M059J (cell line): ENCODE data around the gene CDYL2. TPM values are rescaled to one million over a fixed set of nuclear protein-coding genes. Genes with fewer than 3 reads are reported as not detected.
A peak's percentile ranks its signal among the peaks of the same experiment; 100 is the strongest.

ENCODE experiments used
- DNase-seq: peaks from one replicate; pipeline ENCODE4 v3.0.0-alpha.2; 2012; ENCODE audit warnings: low read depth
- total RNA-seq: library from RNA; depleted of rRNA; stranded (reverse); fragments of >200 nt; shearing (Covaris generic); gene quantifications from 2 replicates; pipeline ENCODE4 v1.2.3, GENCODE V29; 2014

CDYL2 gene
- total RNA-seq, 1 experiment from 2014 or later = 10.1 TPM

DNA sequence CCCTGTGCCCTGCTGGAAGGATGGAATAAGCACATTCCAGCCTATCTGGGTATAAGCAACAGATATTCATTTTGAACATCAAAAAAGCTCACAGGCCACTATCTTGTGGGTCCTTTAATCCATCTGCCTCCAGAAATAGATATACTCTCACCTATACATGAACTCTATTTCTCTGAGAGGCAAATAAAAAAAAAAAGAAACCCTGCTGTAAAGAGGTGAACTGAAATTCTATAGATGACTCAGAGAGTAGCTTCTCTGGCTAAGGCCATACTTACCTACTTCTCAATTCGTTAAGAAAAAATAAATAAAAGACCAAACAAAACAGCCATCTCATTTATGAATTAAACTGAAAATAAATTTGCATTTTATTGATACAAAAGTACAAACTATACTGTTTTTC, 177.3 kb downstream of the CDYL2 start:
- DNase-seq = no peak

DNA sequence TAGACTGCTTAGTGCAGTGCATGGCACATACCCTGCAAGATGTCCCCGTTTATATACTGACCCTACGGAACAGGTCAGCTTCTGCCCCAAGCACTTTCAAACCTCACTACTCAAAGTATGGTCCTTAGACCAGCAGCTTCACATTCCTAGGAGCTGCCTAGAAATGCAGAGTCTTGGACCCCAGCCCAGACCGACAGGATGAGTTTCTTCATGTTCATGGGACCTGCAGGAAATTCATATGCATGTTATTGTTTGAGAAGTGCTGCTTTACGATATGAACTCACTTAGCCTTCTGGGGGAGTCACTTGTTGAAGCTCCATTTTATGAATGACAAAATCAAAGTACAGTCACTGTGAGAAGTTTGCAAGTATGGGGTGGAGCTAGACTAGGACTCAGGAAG, 181.0 kb downstream of the CDYL2 start:
- DNase-seq = peak; percentile 64

DNA sequence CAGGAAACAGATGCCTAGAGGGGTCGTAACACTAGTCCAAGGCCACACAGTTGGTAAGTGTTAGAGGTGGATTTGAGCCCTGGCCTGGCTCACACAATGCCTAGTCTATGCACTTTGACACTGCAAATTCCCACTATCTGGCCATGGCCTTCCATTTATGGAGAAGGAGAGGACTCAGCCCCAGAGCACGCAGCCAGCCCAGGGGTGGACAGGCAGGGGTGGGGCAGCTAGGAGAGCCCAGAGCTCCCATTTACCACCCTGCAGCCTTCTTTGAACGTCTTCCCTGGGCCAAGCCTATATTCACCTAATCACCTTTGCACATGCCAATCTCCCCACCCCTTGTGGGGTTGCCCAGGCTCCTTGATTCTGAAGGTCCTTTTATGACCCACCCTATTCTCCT, 182.4 kb downstream of the CDYL2 start:
- DNase-seq = no peak

DNA sequence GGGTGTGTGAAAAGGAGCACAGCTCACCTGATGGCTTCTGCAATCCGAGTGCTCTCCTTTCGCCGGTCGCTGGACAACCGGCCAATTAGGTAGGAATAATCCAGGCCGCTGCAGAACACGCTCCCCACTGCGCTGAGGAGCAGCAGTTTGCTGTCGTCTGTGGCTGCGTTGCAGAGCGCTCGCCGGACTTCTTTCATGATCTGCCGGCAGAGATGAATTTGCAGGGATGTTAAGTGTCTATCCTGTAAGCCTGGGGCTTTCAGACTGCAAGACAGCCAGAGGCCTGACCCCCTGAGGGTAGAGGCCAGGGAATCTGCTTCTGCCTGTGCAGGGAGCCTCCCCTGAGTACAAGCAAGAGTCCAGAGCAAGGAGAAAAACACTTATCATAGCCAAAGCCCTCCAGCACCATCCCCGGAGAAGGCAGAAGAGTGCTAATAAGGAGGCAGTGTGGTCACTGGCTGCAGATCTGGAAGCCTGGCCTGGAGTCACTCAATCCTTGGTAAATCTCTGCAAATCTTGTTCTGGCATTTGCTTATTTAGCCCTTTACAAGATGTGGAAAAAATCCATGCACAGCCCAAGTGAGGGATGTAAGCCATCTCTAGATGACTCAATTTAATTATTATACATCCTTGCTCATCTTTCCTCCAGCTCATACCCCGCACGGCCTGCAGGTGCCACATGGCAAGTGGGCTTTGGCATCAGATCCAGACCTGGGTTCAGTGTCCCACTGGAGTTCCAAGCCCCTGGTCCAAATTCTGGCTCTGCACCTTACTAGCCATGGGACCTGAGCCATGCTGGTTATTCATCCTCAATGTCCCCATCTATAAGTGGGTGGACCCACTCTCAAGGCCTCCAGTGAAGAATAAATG, 183.4 kb downstream of the CDYL2 start:
- DNase-seq = peak; percentile 62

DNA sequence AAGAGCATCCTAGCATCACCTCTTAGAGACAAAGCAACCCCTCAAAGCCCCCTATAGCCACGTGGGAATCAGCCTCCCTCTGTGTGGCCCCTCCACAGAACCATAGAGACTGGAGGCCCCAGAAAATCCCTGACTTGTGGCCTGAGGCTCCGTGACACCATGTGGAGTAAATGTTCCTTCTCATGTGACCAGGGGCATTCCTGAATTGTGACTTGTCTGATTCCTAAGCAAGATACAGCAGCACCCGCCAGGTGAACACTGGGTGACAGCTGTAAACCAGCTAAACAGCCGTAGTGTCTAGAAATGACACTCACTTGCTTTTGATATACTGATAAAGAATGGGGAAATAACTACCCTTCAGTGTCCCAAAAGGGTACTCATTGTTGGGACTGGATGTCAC, 184.6 kb downstream of the CDYL2 start:
- peak; percentile 91 for DNase-seq

DNA sequence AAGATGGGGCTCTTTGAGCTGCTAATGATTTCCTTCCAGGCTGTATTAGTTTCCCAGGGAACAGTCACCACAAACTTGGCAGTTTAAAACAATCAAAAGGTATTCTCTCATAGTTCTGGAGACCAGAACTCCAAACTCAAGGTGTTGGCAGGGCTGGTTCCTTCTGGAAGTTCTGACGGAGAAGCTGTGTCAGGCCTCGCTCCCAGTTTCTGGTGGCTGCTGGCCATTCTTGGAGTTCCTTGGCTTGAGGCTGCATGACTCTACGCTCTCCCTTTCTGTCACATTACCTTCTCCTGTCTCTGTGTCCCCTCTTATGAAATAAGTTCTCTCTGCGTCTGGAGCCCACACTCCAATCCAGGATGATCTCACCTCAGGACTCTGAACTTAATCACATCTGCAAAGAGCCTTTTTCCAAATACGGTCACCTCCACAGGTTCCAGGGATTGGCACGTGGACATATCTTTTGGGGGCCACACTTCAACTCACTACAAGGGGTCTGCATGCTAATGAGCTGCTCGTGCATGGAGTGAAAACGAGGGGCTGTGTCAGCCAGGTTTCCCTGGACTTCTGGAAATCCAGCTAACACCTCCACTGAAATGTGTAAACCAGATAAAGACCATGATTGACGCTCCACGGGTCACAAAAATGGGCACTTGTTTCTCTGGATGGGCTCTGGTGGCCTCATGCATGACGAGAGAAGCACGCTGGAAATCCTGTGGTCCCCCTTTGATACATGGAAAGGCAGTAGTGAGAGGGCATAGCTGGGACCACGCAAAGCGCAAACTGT, 185.3 kb downstream of the CDYL2 start:
- DNase-seq = no peak

DNA sequence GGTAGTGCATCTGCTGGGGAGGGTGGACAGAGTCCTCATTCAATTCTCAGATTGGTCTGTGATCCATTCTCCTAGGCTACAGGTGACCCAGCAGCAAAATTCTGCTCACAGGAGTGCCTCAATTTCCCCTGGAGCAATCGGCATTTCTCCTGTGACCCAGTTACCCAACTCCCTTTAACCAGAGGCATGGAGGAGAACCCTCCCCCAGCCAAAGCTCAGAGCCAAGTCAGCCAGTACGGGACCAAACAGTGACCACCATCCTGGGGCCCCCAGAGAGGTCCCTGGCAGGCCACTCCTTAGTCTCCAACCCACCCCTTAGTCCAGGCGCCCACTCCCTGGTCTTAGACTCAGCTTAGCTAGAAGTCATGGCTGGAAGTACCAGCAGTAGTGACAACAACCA, 188.0 kb downstream of the CDYL2 start:
- no peak for DNase-seq

DNA sequence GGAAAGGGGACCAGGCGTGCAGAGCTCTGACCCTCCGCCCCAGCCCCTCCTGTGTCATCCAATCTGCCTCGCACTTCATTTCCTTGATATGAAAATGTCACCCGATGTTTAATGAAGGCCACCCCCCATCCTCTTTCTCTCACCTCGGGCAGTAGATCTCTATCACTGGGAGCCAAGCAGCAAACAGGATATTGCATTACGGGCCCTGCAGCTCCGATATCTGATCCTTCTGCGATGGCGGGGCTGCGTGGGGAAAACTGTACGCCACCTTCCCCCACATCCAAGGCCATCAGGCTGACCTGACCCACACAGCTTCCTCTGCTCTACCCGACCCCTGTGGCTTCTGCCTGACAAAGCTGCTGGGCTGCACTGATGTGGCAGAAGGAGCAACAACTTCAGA, 188.7 kb downstream of the CDYL2 start:
- peak; percentile 58 for DNase-seq

DNA sequence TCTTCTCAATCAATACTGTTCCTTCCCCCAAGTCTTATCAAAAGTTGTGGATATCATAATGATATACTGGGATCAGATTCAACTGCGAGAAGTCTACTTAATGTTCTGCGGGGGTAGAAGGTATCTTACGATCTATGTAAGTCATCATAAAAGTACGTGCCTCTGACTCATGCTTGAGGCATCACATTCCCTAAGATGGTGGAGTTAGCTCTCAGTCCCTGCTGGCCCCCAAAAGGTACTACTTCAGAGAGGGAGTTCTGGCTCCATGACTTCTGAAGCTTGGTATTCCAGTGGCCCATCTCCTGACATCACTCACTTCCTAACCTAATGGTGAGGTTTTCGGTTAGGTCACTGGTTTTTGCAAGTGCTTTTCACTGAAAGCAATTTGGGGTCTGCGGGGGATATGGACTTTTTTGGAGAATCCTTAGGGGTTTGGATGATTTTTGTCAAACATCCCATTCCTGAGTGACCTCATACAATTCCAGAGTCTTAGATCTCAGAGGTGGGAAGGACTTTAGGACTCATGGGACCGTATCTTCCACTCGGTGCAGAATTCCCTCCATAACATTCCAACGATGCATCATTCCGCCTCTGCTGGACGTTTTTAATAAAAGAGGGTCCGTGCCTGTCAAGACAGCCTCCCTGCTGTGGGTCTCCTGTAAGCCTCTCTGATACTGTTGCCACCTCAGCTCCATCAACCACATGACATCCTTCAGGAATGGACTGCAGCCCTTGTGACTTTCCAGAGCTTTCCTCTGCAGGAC, 189.3 kb downstream of the CDYL2 start:
- peak; percentile 97 for DNase-seq

DNA sequence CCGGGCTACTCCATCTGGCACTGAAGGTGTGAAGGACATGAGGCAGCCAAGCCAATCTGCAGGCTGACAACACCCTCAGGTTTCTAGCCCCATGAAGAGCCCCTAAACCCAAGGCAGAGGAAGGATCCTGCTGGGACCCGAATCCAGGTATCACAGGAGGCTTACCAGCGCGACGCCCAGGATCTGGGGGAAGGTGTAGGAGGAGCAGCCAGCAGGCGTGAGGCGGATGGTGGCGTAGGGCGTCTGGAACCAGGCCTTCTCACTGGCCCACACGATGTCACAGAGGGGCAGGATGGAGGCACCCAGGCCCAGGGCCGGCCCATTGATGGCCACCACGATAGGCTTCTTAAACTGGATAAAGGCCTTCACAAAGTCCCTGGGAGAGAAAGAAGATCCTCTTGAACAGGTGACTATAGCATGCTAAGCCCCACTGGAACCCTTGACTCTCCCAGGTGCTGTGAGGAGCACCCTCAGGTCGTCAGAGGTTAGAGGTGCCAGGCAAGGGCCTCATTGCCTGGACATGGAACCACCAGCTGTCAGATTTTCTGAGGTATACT, 191.9 kb downstream of the CDYL2 start:
- DNase-seq = no peak

DNA sequence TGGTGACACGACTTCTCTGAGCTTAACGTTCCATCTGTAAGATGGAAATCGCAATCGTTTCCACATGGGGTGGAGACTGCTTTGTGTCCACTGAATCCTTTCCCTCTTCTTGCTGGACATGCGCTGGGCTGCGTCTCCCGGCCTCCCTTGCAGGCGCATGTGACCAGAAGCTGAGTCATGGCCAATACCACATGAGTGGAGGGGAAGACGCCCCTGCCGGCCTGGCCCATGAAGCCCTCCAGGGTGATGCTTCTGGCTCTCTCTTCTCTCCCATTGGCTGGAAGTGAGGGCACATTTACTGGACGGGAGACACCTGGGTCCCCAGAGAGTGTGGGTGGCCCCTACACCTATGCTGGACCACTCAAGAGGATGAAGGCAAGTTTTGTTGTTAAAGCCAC, 192.5 kb downstream of the CDYL2 start:
- no peak for DNase-seq

DNA sequence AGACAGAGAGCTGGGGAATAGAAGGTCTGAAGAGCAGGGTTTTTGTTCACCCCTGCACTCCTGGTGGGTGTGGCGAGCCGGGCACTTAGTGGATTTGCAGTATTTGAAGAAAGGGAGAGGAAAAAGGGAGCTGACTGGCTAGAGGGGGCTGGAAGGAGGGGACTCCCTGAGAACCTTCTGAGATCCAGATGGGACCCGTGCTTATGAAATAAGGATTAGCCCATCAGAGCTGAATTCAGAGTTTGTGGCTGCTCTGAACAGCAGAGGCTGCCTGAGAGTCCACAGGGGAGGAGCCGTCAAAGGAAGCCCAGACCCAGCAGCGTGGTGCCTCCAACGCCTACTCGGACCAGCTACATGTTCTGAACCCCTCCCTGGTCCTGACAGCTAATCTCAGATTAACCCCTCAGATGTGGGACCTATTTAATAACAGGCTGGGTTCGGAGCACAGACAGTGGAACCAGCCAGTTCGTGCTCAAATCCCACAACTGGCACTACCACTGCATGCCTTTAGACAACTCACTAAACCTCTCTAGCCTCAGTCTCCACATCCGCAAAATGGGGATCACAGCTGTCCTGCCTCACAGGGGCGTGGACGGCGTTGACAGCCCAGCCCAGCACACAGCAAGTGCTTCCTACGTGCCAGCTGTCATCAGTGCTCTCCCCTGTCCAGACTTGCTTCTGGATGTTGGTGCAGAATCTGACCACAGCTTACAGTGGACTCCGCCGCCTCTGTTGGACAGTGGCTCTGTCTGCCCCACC, 193.0 kb downstream of the CDYL2 start:
- no peak for DNase-seq

DNA sequence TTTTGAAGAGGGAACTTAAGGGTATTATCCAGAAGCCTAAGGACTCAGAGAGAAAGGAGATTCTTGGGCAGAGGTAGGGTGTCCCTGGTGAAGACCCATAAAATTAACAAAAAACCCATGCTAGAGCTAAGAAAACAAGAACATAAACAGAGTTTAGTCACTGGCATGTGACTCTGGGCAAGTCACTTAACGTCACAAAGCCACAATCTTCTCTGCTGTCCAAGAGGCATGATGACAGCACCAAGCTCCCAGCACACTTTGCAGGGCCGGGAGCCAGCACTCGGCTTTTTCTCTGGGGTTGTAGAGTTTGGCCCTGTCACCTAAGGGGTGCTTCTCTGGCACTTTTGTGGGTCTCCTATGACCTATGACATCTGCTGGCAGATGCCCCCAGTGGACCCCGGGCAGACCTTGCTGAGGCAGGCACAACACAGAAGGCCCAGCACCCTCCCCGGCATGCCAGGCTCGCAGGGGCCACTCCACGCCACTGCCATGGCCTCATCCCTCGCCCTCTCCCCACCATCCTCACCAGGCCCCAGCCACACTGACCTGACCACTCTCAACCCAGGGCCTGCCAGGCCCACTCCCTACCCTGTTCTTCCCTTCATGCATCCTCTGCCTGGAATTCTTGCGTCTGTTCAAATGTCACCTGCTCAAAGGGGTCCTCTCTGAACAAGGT, 193.8 kb downstream of the CDYL2 start:
- peak; percentile 66 for DNase-seq

DNA sequence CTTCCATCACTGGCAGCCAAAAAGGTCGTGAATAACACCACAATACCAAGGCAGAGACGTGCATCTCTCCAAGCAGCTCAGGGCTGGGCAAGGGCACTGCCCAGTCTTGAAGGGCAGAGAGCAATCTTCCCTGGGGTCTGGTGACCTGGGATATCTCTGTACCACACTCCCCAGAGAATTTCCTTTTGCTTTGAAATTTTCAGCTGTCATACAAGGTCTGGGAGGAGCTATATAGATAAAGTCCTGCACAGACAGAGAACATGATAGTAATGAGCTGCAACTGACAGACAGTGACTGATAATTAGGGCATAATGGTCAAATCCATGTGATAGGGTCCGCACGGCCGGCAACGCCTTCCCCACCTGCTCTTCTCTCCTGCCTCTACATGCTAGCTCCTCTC, 195.5 kb downstream of the CDYL2 start:
- DNase-seq = no peak

DNA sequence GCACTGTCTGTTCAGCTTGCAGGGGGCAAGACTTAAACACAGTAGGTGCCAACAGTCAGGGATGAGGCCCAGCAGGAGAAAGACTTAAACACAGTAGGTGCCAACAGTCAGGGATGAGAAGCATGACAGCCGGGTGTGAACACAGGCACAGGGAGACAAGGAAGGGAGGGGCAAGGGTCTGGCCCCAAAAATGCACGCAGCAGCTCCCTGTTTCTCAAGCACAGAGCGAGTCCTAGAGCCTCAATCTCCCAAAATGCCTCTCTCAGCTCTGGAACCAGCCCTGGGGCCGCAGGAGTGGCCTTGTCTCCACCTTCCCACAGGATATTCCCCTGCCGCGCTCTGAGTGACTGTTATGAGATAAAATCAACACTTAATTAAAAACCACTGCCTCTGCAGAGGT, 197.2 kb downstream of the CDYL2 start:
- no peak for DNase-seq

DNA sequence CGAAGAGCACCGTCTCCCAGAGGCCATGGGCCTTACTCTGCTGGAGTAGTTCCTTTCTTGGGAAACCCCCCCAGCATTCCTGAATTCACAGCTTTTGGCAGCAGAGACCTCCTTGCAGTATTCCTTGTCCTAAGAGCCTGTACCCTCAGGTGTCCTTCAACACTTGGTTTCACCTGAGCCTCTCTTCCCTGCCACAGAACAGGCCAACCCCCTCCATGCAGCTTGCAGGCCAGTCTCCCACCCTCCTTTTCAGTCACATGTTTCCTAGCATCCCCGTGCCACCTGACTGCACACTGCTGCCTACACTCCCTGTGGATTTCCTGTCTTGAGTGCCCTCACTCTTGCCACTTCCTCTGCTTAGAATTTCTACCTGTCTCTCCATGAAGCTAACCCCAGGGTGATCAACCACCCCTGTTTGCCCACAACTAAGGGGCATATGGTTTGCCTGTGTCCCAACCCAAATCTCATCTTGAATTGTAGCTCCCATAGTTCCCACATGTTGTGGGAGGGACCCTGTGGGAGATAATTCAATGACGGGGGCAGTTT, 198.1 kb downstream of the CDYL2 start:
- no peak for DNase-seq

DNA sequence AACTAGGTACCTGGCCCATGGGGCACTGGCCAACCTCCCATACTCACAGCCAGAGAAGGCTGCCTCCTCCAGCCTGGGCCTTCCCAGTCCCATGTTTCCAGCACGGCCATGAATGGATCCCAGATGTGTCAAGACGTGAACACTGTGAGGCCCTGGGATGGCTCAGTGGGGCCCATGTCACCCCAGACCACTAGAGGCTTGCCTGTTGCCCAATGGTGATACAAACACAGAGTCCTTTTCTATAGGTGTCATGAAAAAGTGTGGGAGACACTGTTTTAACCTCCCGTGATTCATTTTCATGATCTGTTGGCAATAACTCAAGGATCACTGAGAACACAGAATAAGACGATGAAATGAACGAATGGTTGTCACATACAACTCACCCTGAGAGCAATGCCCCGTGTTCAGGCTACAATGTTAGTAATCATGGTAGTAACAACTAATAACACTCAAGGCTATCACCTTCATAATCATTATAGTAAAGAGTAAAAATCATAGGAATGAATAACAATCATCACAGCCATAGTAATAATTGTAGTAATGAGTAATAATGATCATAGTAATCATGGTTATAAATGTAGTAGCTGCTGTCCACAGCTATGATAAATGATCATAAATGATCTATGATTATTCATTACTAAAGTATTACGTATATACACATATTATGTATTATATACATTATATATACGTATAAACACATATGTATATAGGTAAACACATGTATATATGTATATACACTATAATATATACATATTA, 199.6 kb downstream of the CDYL2 start:
- DNase-seq = no peak

DNA sequence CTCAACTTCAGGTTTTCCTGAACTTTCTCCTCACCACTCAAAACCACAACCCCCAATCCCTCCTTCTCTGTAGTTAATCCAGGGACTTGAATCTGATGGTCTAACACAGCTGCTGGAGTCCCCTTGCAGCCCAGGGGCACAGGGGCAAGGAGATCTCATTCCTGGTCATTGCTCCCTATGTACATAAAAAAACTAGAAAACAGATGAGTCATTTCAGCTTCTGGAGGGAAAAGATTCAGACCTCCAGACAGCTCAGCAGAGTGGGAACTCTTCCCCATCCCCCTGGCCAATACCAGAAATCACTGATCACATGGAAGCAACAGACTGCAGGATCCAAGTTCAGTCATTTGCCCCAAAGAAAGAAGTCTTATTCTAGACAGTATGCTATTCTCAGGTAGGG, 201.5 kb downstream of the CDYL2 start:
- peak; percentile 52 for DNase-seq

DNA sequence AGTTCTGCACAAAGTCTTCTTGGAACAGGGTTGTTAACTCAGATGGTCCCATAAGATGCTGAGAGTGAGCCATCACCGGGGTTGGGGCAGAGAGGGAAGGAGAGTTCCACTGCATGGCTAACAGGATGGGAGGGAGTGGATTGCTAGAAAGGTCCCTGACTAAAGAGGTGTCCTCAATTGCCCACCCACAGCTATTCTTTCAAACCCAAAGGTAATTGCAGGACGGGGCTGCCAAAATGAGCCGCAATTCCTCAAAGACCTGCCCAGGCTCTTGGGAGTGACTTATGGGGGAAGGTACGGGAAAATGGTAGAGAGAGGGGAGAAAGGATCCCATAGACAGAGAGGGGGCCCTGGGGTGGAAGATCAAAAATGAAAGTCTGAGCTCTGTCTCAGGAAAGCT, 203.2 kb downstream of the CDYL2 start:
- no peak for DNase-seq

DNA sequence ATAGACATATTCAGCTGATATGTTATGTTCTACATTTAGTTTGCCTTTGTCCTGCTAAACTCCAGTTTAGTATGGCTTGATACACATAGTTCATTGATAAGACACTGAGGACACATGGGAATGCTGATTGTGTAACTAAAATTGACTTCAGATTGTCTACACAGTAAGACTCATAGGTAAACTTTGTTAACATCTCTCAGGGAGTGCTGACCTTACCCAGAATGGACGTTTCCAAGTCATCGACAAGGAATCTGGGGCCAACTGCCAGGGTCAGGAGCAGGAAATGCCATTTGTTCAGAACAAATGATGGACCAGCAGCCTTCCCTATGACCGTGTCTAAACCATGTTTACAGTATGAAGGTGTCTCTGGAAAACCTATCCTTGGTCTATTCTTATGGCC, 204.9 kb downstream of the CDYL2 start:
- peak; percentile 88 for DNase-seq
